Kasumi-1 (cell line): ENCODE results near the gene LRRC43.

Experiments used
- DNase-seq, 2 experiments: peaks; one replicate each; lab custom pipeline; 2025; lab: John Stamatoyannopoulos, UW

Gene LRRC43

GRCh38 chr12:122182887-122183587, at the start of gene LRRC43:
Gene LRRC43, plus strand, starts transcription at chr12:122183123. Its CDS starts 22 bp downstream, at chr12:122183145.
- DNase-seq, result peak in 1 of 2 experiments; percentile 20

- DNase-seq, result no peak
Observed at GRCh38 chr12:122133192-122133950, 49.6 kb upstream of the LRRC43 start.

- DNase-seq, result no peak
Observed at GRCh38 chr12:122135437-122136031, 47.4 kb upstream of the LRRC43 start.

- DNase-seq, result peak in 1 of 2 experiments; percentile 7
Observed at GRCh38 chr12:122137229-122137628, 45.7 kb upstream of the LRRC43 start.

GRCh38 chr12:122137681-122138080, 45.2 kb upstream of the LRRC43 start:
- no peak for DNase-seq

GRCh38 chr12:122138181-122138580, 44.7 kb upstream of the LRRC43 start:
- DNase-seq, result no peak

- DNase-seq, result no peak
Observed at GRCh38 chr12:122138616-122139015, 44.3 kb upstream of the LRRC43 start.

- no peak for DNase-seq
Observed at GRCh38 chr12:122139266-122139665, 43.7 kb upstream of the LRRC43 start.

- no peak for DNase-seq
Observed at GRCh38 chr12:122139941-122140340, 43.0 kb upstream of the LRRC43 start.

GRCh38 chr12:122140467-122141257, 42.3 kb upstream of the LRRC43 start:
- no peak for DNase-seq

GRCh38 chr12:122141911-122142725, 40.8 kb upstream of the LRRC43 start:
- DNase-seq, result no peak

- DNase-seq, result no peak
Observed at GRCh38 chr12:122142857-122143256, 40.1 kb upstream of the LRRC43 start.

- no peak for DNase-seq
Observed at GRCh38 chr12:122144885-122145284, 38.0 kb upstream of the LRRC43 start.

GRCh38 chr12:122145505-122146330, 37.2 kb upstream of the LRRC43 start:
- DNase-seq, result no peak

- no peak for DNase-seq
Observed at GRCh38 chr12:122147514-122148290, 35.2 kb upstream of the LRRC43 start.

- no peak for DNase-seq
Observed at GRCh38 chr12:122148657-122149056, 34.3 kb upstream of the LRRC43 start.

GRCh38 chr12:122150127-122150681, 32.7 kb upstream of the LRRC43 start:
- no peak for DNase-seq

- no peak for DNase-seq
Observed at GRCh38 chr12:122152754-122153153, 30.2 kb upstream of the LRRC43 start.

GRCh38 chr12:122155705-122156104, 27.2 kb upstream of the LRRC43 start:
- no peak for DNase-seq
